Endothelial cell of umbilical vein (primary cell): Measurements from ENCODE around the gene AMMECR1.

ENCODE experiments used
- EZH2 ChIP-seq: IDR thresholded peaks from 2 replicates; pipeline ENCODE4 v1.6.1; 2012; ENCODE audit warnings: borderline replicate concordance, low read depth, mild to moderate bottlenecking, moderate library complexity, low read length, inconsistent platforms; ENCODE audit not compliant: severe bottlenecking
- TF ChIP-seq, protein P1 (sequence below), 2 donors: IDR thresholded peaks; 1 replicate in 1 of 2; 2 replicates in 1 of 2; pipeline ENCODE4 v1.5.1; 2011; ENCODE audit warnings: low read length in 2 of 2, mild to moderate bottlenecking in 2 of 2, moderate library complexity in 2 of 2, control low read depth in 1 of 2, inconsistent platforms in 1 of 2, low read depth in 1 of 2; ENCODE audit not compliant: insufficient read depth in 1 of 2; ENCODE audit errors: extremely low read depth in 1 of 2

DNA sequence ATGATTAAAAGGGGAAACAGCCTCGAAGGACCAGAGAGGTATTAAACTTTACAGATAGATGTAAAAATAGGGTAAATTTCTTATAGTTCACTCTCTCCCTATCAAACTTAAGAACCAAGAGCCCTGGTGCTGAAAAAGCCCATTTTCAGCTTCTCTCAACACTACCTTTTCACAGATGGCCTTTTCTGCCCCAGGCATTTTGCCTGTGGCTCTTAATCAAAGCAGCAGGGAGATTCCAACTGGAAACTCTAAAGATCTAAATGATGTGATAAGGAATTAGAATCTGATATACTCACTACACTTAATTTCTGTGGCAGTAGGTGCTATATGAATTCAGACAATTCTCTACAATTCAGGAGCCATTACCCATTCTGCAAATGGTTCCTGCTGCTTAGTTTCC is 60.0 kb downstream of the AMMECR1 start:
- TF ChIP-seq EZH2: no peak
- TF ChIP-seq, protein P1, sequence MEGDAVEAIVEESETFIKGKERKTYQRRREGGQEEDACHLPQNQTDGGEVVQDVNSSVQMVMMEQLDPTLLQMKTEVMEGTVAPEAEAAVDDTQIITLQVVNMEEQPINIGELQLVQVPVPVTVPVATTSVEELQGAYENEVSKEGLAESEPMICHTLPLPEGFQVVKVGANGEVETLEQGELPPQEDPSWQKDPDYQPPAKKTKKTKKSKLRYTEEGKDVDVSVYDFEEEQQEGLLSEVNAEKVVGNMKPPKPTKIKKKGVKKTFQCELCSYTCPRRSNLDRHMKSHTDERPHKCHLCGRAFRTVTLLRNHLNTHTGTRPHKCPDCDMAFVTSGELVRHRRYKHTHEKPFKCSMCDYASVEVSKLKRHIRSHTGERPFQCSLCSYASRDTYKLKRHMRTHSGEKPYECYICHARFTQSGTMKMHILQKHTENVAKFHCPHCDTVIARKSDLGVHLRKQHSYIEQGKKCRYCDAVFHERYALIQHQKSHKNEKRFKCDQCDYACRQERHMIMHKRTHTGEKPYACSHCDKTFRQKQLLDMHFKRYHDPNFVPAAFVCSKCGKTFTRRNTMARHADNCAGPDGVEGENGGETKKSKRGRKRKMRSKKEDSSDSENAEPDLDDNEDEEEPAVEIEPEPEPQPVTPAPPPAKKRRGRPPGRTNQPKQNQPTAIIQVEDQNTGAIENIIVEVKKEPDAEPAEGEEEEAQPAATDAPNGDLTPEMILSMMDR (IDR thresholded peaks at IDR 0.05; ENCODE audit: extremely low read depth in 1 of 2, insufficient read depth in 1 of 2, low read depth in 1 of 2, low read length in 2 of 2): no peak
